ENCODE data around the gene YJEFN3.

DNA sequence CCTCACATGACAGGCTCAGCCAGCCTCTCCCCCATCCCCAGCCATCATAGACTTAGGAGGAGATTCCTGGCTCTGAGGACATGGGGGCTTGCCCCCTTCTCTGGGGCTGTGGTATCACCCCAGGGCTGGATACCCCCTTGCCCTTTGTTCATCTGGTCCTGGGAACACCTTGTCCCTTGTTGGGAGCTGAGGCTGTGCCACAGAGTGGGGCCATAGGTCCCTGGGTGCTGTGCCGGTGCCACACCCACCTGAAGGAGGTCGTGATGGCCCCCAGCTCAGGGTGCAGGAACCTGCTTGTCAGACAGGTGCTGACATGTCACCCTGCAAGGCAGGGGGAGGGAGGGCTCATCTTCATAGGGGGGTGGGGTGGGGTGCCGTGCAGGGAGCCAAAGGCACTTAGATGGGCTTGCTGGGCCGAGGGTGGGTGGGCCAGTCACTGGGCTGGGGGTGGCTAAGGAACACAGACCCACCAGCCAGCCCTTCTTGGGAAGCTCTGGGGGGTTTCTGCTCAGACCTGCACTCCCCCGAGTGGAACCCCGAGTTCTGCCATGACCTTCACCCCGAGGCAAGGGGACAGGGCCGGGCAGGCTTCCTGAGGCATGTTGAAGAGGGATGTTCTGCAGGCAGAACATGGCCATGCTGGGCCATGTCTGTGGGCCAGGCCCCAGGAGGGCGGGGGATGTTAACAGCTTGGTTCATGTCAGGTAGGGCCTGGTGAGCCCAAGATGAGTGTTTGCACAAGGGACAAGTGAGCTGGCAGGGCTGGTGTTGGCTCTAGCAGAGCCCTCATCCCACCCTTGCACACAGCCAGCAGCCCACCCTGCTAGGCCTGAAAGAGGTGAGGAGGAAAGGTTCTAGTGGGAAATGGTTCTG, 41.4 kb upstream of the YJEFN3 start:
- no peak for TF ChIP-seq JUN (CRISPR knock-in tag; IDR thresholded peaks at IDR 0.05)
- TF ChIP-seq, protein P1, sequence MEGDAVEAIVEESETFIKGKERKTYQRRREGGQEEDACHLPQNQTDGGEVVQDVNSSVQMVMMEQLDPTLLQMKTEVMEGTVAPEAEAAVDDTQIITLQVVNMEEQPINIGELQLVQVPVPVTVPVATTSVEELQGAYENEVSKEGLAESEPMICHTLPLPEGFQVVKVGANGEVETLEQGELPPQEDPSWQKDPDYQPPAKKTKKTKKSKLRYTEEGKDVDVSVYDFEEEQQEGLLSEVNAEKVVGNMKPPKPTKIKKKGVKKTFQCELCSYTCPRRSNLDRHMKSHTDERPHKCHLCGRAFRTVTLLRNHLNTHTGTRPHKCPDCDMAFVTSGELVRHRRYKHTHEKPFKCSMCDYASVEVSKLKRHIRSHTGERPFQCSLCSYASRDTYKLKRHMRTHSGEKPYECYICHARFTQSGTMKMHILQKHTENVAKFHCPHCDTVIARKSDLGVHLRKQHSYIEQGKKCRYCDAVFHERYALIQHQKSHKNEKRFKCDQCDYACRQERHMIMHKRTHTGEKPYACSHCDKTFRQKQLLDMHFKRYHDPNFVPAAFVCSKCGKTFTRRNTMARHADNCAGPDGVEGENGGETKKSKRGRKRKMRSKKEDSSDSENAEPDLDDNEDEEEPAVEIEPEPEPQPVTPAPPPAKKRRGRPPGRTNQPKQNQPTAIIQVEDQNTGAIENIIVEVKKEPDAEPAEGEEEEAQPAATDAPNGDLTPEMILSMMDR (IDR thresholded peaks at IDR 0.05) = no peak
- TF ChIP-seq, protein P2, sequence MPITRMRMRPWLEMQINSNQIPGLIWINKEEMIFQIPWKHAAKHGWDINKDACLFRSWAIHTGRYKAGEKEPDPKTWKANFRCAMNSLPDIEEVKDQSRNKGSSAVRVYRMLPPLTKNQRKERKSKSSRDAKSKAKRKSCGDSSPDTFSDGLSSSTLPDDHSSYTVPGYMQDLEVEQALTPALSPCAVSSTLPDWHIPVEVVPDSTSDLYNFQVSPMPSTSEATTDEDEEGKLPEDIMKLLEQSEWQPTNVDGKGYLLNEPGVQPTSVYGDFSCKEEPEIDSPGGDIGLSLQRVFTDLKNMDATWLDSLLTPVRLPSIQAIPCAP (CRISPR knock-in tag; IDR thresholded peaks at IDR 0.05) = no peak
- TF ChIP-seq CREB1 (CRISPR knock-in tag; IDR thresholded peaks at IDR 0.05) = no peak
- no peak for TF ChIP-seq CBFB (CRISPR knock-in tag; IDR thresholded peaks at IDR 0.05; ENCODE audit: low read depth)
- TF ChIP-seq, protein P3, sequence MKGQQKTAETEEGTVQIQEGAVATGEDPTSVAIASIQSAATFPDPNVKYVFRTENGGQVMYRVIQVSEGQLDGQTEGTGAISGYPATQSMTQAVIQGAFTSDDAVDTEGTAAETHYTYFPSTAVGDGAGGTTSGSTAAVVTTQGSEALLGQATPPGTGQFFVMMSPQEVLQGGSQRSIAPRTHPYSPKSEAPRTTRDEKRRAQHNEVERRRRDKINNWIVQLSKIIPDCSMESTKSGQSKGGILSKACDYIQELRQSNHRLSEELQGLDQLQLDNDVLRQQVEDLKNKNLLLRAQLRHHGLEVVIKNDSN (CRISPR knock-in tag; IDR thresholded peaks at IDR 0.05) = no peak
- TF ChIP-seq, protein P4, sequence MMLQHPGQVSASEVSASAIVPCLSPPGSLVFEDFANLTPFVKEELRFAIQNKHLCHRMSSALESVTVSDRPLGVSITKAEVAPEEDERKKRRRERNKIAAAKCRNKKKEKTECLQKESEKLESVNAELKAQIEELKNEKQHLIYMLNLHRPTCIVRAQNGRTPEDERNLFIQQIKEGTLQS (CRISPR knock-in tag; conservative IDR thresholded peaks at IDR 0.05) = no peak
